Effector CD8-positive, alpha-beta T cell (primary cell): Measurements from ENCODE around the gene SLC5A5.

Source experiments
- DNase-seq: peaks from one replicate; lab custom pipeline; 2025; lab: John Stamatoyannopoulos, UW

The SLC5A5 gene

DNA sequence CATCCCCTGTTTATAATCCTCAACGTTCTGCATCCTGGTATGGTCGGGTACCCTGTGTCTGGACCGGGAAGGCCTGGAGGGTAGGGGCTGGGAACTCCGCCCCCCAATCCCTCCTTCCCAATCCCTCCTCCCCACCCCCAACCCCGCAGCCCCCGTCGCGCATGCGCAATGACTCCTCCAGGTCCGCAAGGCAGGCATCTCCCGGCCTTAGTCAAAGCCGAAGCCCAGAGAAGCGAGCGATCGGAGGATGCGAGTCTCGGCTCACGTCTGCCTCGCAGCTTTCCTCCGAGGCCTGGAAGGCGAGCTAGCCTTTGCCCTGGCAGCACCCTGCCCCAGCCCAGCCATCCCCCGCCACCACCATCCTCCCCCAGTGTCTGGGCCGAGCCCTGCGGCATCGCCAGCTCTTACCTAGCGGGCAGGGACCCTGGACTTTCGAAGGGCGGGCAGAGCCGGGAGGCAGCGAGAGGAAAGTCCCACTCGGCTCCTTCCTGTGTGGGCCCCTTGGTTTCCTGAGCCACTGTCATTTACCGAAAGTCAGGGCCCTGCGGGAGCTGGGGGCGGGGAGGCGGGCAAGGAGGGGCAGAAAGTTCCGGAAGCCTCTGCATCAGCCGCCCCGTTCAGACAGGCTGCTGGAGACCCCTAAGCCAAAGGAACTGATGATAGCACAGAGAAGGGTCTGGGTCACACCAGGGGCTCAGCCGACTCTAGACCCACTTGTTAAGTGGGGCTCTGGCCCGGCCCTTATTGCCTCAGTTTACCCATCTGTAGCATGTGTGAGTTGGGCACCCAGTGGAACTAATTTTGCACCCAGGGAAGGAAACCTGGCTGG, 24.0 kb upstream of the SLC5A5 start, which contains the start of gene JAK3:
TSS of gene JAK3 (minus strand) at position 445 of the 829 bp plus-strand sequence. CDS start 3,565 bp downstream, outside the sequence.
- DNase-seq, result peak; percentile 74

DNA sequence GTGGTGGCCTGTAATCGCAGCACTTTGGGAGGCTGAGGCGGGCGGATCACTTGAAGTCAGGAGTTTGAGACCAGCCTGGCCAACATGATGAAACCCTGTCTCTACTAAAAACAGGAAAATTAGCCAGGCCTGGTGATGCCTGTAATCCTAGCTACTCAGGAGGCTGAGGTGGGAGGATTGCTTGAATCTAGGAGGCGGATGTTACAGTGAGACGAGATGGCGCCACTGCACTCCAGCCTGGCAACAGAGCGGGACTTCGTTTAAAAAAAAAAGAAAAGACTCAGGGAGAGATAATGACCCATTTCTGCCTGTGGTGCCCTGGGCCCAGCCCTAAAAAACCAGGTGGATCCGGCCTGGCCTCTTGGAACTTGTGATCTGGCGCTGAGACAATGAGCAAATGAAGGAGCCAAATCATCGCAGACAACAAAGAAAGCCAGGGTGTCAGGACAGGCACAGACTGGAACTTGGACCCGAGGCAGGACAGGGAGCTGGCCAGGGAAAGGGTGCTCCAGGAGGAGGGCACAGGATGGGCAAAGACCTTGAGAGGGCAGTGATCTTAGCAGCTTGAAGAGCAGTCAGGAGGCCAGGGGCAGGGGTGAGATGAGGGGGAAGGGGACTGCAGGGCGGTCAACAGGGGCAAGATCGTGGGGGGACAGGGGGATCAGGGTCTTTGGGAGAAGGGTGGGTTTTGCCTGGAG, 23.0 kb upstream of the SLC5A5 start:
- no peak for DNase-seq

DNA sequence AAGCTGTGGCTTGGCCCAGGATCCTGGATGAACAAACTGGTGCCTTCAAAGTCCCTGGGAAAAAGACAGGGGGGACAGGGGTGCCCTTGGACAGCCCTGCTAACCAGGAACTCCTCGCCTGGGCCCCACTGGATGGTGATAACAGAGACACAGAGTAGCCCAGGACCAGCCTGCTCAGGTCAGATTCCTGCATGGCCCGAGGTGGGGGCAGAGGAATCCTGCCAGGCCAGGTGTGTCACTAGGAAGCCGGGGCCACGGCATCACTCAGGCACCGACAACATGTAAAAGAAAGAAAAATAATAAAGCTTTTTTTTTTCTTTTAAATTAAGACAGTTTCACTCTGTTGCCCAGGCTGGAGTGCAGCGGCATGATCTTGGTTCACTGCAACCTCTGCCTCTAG, 17.7 kb upstream of the SLC5A5 start:
- DNase-seq, result no peak

DNA sequence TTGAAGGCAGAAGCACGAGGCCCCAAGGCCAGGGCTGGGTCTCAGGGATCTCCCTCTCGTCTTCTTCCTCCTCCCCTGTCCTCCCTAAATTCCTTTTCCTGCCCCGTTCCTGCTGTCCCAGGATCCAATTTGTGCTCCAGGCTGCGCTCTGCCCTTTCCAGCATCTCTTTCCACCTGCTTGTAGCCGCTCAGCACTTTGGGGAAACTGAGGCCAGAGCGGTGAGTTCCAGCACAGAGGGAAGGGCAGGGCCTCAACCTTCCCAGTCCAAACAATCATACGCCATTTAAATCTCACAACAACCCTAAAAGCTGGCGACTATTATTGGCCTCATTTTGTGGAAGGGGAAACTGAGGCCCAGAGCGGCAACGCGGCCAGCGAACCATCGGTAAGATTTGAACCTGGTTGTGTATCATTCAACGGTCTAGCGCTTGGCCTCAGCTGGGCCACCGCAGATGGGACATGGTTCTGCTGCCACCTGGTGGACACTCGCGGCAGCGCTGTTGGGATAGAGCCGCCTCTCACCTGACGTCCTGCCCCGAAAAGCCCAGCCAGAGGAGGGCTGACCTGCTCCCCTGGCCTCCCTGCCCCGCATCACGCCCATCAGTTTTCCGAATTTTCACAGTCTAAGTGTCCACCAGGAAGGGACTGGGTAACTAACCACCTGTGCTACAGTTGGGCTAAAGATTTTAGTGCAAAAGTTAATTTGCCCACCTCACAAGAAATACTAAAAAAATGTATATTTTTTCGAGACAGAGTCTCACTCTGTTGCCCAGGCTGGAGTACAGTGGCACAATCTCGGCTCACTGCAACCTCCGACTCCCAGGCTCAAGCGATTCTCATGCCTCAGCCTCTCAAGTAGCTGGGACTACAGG, 16.2 kb upstream of the SLC5A5 start:
- DNase-seq, result peak; percentile 84

DNA sequence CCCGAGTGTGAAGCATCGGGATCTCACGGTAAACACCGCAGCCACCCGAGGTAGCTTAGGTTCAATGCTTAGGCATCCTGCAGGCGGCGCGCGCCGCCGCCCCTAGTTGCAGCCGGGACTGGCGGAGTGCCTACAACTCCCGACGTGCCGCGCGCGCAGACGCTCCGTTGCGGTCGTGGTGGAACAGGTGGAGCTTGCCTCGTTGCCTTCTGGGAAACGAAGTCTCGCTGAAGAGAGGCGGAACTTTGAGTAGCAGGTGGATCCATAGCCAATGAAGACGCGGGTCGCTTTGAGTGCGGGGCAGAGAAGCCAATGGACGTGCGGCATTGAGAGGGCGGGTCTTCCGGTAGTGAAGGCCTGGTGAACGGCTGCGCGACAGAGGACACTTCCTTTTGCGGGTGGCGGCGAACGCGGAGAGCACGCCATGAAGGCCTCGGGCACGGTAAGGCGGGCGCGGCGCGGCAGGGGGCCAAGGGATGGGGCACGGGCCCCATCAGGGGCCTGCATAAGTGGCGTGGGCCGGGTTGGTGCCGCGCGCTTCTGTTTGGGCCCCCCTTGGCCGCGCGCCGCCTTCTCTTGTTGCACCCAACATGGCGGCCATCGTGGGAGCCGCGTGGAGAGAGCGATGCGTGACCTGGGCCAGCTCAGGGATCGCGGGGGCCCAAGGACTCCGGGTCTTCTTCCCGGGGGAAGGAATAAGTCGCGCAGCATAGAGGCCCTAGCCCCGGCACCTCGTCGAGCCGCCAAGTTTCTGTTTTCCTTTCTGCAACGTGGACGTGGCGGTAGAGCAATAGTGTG, 12.0 kb upstream of the SLC5A5 start, which contains the start of gene RPL18A:
TSS of gene RPL18A (plus strand) at position 378 of the 798 bp plus-strand sequence. CDS start at position 425, 47 bp downstream.
- peak; percentile 99 for DNase-seq

DNA sequence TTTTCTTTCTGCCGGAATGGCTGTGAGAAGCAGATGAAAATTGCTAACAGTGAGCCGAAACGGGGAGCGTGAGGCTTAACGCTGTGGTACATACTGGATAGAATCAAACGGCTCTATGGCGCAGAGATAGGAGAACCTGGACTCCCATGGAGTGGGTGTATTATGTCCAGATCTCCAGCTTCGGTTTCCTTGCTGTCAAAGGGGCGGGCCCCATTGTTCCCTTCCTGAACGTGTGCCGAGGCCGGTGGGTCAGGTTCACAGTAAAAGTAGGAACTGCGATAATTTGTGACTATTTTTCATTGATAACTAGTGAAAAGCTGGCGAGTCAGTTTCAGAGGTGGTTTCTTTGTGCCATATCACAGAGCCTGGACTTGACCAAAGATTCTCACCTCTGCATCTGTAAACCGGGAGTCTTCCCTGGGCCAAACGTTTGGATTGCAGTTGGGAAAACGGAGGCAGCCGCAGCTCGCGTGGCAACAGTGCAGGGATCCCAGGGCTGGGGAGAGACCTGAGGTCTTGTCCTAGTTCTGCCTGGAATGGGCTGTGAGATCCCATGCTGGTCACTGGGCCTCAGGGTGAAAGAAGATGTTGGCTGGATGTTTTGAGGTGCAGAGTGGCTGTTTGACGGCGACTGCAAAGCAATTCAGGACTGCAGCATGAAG, 11.3 kb upstream of the SLC5A5 start:
- no peak for DNase-seq

DNA sequence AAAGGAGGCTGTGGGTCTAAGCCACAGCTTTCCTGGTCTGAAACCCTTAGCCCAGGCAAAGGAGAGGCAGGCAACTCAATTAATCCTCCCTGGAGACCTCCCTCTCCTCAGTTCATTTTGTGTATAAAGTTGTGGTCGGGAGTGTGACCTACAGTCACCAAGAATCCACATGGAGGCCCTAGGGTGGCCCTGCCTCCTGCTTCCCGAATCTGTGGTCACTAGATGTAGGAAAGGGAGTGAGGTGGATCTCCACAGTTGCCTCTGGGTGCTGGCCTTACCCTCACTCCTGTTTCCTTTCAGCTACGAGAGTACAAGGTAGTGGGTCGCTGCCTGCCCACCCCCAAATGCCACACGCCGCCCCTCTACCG, 10.8 kb upstream of the SLC5A5 start:
- no peak for DNase-seq

DNA sequence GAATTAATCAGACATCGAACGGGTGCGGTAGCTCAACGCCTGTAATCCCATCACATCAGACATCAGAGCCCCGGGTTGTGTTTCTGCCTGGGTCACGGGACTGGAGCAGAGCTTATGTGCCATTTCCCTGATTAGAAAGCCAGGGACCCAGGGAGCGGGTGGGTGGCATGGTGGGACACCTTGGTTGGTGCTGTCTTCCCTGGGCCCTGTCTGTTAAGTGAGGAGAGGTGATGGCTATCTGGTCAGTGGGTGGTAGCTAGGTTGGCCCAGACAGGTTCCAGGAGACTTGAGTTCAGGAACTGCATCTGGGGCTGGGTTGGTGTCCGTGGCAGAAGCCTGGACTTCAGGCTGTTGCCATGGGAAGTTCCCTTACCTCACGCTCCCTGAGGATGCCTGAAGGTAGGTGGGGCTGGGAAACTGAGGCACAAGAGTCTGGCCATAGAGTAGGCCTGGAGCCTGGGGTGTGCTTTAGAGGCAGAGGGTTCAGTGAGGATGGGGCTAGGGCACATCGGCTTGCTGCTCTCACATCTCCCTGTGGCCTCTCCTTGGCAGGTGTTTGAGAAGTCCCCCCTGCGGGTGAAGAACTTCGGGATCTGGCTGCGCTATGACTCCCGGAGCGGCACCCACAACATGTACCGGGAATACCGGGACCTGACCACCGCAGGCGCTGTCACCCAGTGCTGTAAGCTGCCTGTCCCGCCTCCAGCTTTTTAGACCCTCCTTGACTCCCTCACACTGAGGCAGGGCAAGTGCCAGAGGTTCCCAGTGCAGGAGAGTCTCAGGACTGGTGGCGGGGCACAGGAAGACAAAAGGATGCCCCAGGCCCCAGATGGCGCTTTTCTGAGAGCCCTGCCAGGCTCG, 10.0 kb upstream of the SLC5A5 start:
- DNase-seq, result no peak

DNA sequence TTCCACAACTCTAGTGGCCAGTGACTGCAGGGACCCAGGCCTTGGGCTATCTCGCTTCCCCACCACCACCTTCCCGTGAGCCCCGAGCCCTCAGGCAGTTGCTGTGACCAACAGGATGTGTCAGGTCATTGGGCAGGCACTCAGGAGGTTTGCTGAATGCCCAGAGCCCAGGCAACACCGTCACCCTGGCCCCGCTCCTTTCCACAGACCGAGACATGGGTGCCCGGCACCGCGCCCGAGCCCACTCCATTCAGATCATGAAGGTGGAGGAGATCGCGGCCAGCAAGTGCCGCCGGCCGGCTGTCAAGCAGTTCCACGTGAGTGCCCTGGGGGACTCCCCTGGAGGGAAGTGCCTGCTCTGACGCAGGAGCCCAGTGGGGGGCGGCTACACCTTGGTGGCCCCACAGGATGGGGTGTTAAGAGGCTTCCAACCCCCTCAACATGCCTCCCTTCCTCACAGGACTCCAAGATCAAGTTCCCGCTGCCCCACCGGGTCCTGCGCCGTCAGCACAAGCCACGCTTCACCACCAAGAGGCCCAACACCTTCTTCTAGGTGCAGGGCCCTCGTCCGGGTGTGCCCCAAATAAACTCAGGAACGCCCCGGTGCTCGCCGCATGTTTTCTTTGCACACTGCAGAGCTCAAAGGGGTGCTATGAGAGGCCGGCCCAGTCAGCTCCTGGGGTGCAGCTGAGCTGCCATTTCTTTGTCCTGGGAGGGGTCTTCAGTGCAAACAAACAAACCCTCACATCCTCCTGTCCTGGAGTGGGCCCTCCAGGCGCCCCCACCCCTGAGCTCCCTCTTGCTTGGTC, 8.8 kb upstream of the SLC5A5 start:
- DNase-seq, result no peak

DNA sequence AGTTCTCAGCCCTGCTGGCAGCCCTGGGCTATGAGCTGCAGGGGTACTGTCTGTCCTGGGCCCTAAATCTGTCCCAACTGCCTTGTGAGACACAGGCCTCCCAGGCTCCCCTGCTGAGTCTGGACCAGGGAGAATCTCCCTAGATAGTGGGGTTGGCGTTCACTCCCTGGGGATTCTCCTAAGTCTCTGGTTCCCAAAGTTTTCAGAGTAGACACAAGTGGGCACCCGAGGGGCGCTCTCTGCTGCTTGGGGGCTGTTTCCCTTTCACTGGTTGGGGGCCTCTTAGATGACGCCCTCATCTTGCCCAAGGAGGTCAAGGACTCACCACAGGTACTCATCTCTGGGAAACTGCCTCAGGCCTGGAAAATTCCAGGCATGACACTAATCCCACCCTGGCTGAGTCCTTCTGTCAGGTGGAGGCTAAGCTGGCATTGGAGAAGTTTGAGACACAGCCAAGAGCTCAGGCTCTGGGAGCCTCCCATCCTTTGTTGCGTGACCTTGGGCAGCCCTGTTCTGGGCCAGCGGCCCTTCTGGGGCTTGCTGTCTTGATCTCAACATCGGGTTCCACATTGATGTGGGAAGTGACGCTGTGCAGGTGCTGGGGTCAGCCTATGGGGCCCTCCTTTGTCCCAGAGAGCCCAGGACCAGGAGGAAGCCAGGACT, 8.1 kb upstream of the SLC5A5 start:
- no peak for DNase-seq

DNA sequence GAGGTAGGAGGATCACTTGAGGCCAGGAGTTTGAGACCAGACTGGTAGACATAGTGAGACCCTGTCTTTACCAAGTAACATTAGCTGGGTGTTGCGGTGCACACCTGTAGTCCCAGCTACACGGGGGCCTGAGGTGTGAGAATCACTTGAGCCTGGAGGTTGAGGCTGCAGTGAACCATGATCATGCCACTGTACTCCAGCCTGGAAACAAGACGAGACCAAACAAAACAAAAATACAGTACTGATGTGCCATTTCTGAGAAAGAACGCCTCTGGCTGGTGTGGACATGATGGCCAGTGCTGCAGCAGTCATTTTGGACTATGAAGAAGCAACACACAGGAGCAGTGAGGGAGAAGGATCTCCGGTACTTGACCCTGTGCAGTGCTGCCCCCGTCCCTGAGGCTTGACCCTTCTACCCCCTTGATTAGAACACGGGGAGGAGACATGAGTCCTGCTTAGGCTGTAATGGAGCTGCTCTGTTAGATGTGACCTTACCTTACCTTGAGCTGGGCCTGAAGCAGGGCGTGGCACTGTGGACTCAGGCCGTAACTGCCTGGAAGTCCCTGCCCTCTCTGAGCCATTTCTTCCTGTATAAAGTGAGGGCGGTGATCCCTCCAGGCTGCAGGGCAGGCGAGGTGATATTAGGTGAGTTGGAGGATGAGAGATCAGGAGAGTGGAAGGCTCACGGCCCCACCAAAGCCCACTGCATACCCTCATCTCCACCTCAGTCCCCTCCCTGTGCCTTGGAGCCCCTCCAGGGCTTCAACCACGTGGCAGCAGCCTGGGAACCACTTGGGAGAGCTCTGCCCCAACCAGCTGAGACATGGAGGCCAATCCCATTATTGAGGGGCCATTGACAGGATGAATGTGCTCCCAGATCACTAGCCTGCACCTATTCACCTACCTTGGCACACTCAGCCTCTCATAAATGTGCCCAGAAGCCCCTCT, 6.1 kb upstream of the SLC5A5 start:
- DNase-seq, result no peak

DNA sequence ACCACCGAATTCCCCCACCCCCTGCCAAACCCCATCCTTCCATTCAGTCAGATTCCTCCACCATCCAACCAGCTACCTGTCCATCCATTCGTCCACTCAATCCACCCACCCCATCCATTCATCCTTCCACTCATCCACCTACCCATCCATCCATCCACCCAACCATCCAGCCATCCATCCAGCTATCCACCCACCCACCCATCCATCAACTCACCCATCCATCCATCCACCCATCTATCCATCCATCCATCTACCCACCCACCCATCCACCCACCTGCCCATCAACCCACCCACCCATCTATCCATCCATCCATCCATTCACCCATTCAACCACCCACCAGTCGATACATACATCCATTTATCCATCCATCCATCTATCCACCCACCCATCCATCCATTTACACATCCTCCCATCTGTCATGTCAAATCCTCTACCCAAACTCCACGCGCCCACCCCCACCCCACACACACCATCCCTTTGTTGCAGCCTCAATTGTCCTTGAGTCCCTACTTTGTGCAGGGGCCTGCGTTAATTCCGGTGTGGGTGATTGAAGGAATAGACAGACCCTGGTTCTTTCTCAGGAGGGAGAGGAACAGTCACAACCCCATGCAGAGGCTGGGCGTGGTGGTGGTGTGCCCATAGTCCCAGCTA, 5.3 kb upstream of the SLC5A5 start:
- no peak for DNase-seq

DNA sequence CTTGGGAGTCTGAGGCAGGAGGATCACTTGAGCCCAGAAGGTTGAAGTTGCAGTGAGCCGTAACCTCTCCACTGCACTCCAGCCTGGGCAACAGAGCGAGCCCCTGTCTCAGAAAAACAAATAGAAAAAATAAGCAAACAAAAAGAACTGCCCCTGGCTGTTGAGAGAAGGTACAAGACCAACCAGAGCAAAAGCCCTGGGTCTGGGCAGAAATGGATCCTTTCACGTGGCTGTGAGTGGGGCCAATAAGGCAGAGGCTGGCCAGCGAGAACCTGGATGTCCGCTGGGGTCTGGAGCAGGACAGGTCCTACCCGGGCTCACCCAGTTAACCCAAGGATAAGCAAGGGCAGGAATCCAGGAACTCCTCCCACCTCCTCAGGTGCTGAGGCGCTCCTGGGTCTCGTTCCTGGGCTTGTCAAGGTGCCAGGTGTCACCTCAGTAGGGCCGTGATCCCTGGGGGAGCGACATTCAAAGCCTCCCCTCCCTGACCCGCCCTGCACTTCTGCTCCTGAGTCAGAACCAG, 4.7 kb upstream of the SLC5A5 start:
- DNase-seq, result no peak

DNA sequence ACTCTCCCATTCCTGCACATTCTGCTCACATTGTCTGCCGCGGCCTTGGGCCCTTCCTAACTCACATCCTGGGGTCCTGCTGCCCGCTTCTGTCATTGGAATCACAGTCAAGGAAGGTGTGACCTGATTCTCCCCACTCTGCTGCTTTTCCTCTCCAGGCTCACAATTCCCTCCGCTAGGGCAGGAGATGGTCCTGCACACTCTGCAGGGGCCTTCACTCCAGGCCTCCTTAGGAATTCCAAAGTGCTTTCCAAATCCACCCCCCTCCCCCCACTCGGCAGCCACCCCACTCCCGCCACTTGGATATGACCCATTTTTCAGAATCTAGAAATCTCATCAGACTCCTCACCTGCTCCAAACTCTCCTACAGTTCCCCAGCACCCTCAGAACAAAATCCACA, 3.1 kb upstream of the SLC5A5 start:
- no peak for DNase-seq

DNA sequence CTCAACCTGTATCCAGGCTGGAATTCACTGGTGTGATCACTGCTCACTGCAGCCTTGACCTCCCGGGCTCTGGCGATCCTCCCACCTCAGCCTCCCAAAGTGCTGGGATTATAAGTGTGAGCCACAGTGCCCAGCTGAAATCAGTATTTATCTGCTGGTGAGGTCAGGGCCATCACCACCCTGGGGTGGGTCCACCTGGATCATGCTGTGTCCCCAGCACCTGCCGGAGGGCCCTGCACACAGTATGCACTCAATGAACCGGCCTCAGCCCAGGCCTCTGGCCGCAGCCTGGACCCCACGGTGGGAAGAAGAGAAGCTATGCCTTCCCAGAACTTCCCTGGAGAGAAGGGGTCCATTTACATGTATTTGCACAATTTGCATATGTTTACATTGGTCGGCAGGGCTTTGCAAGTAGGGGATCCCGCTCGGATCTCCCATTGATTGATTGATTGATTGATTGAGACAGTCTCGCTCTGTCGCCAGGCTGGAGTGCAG, 2.6 kb upstream of the SLC5A5 start:
- DNase-seq, result no peak
